Activated naive CD4-positive, alpha-beta T cell treated with anti-CD3 and anti-CD28 coated beads, Interleukin-2, amount 10 ng/mL, durations not matched to agents 7 days and 5 days (primary cell): ENCODE data around the gene NRARP.

Experiments
- CTCF ChIA-PET: fragments of 350-600 bp; sonication (Branson Sonifier 250); formaldehyde crosslinking; loops from one replicate; lab custom pipeline; 2021; ENCODE audit warnings: antibody characterized with exemption; lab: Charles Lee
- DNase-seq: peaks from one replicate; pipeline ENCODE4 v3.0.0-alpha.2; 2020
- H3K27ac Mint-ChIP-seq: one replicate; pipeline ENCODE4 v1.8.0; 2021; ENCODE audit warnings: mild to moderate bottlenecking, moderate library complexity, mixed read lengths
- H3K27me3 Mint-ChIP-seq: one replicate; pipeline ENCODE4 v1.8.0; 2021; ENCODE audit warnings: mild to moderate bottlenecking, mixed read lengths
- H3K36me3 Mint-ChIP-seq: one replicate; pipeline ENCODE4 v1.8.0; 2021; ENCODE audit warnings: mixed read lengths
- H3K4me1 Mint-ChIP-seq: one replicate; pipeline ENCODE4 v1.8.0; 2021; ENCODE audit warnings: mixed read lengths
- H3K4me3 Mint-ChIP-seq: one replicate; pipeline ENCODE4 v1.8.0; 2021; ENCODE audit warnings: mild to moderate bottlenecking, moderate library complexity, mixed read lengths
- H3K9me3 Mint-ChIP-seq: one replicate; pipeline ENCODE4 v1.8.0; 2021; ENCODE audit warnings: mixed read lengths

NRARP gene

GRCh38 chr9:137317718-137318511, 15.8 kb upstream of the NRARP start:
- Mint-ChIP-seq H3K9me3 (no peaks in the 10 kb centered on the region), H3K36me3 (peaks cover 1% of the 10 kb centered on the region), H3K27me3 (peaks cover 36% of the 10 kb centered on the region), H3K27ac (no peak overlapping the region), H3K4me3 (no peak overlapping the region), H3K4me1 (peaks cover 16% of the 10 kb centered on the region)
- CTCF ChIA-PET: no interaction called here
- no peak for DNase-seq

GRCh38 chr9:137317021-137317717, 15.1 kb upstream of the NRARP start:
- Mint-ChIP-seq H3K27ac (no peak overlapping the region), H3K9me3 (no peaks in the 10 kb centered on the region), H3K4me3 (no peak overlapping the region), H3K4me1 (peaks cover 16% of the 10 kb centered on the region), H3K27me3 (peaks cover 36% of the 10 kb centered on the region), H3K36me3 (peaks cover under 1% of the 10 kb centered on the region)
- CTCF ChIA-PET: no interaction called here
- DNase-seq: peak; percentile 19

GRCh38 chr9:137316012-137316981, 14.2 kb upstream of the NRARP start:
- no peaks in the 10 kb centered on the region for H3K36me3 Mint-ChIP-seq
- no peak overlapping the region for H3K4me3 Mint-ChIP-seq
- no peak overlapping the region for H3K27ac Mint-ChIP-seq
- H3K27me3 Mint-ChIP-seq: peaks cover 36% of the 10 kb centered on the region
- peak; percentile 35 for DNase-seq
- H3K4me1 Mint-ChIP-seq: peaks cover 12% of the 10 kb centered on the region
- no peaks in the 10 kb centered on the region for H3K9me3 Mint-ChIP-seq
- CTCF ChIA-PET: no interaction called here

- Mint-ChIP-seq H3K4me1 (peaks cover 9% of the 10 kb centered on the region), H3K4me3 (no peak overlapping the region), H3K36me3 (no peaks in the 10 kb centered on the region), H3K9me3 (no peaks in the 10 kb centered on the region), H3K27me3 (peaks cover 36% of the 10 kb centered on the region), H3K27ac (no peak overlapping the region)
- CTCF ChIA-PET: no interaction called here
- no peak for DNase-seq
Measured at GRCh38 chr9:137315581-137316011, 13.5 kb upstream of the NRARP start.

- CTCF ChIA-PET: no interaction called here
Measured at GRCh38 chr9:137314561-137315560, 12.8 kb upstream of the NRARP start.

GRCh38 chr9:137313956-137314560, 12.0 kb upstream of the NRARP start:
- DNase-seq: no peak
- Mint-ChIP-seq H3K27me3 (peaks cover 36% of the 10 kb centered on the region), H3K36me3 (no peaks in the 10 kb centered on the region), H3K9me3 (no peaks in the 10 kb centered on the region), H3K4me1 (no peaks in the 10 kb centered on the region), H3K4me3 (no peak overlapping the region), H3K27ac (no peak overlapping the region)
- CTCF ChIA-PET: no interaction called here

More at GRCh38 chr9:137314561-137315560, 12.8 kb upstream of the NRARP start:
- Mint-ChIP-seq H3K9me3 (no peaks in the 10 kb centered on the region), H3K4me1 (peaks cover 5% of the 10 kb centered on the region), H3K27me3 (peaks cover 36% of the 10 kb centered on the region), H3K4me3 (no peak overlapping the region), H3K27ac (no peak overlapping the region), H3K36me3 (no peaks in the 10 kb centered on the region)
- peak; percentile 18 for DNase-seq

GRCh38 chr9:137313326-137313936, 11.4 kb upstream of the NRARP start:
- Mint-ChIP-seq H3K4me1 (no peaks in the 10 kb centered on the region), H3K27ac (no peak overlapping the region), H3K9me3 (no peaks in the 10 kb centered on the region), H3K4me3 (no peak overlapping the region), H3K27me3 (peaks cover 43% of the 10 kb centered on the region), H3K36me3 (no peaks in the 10 kb centered on the region)
- CTCF ChIA-PET: no interaction called here
- DNase-seq: no peak

- Mint-ChIP-seq H3K4me1 (no peaks in the 10 kb centered on the region), H3K36me3 (no peaks in the 10 kb centered on the region), H3K27me3 (peaks cover 46% of the 10 kb centered on the region), H3K4me3 (no peak overlapping the region), H3K27ac (no peak overlapping the region), H3K9me3 (no peaks in the 10 kb centered on the region)
- CTCF ChIA-PET: no interaction called here
- no peak for DNase-seq
Measured at GRCh38 chr9:137312852-137313325, 10.8 kb upstream of the NRARP start.

GRCh38 chr9:137311986-137312851, 10.1 kb upstream of the NRARP start:
- peaks cover 45% of the 10 kb centered on the region for H3K27me3 Mint-ChIP-seq
- no peak for DNase-seq
- no peak overlapping the region for H3K27ac Mint-ChIP-seq
- no peaks in the 10 kb centered on the region for H3K36me3 Mint-ChIP-seq
- peaks cover 3% of the 10 kb centered on the region for H3K4me1 Mint-ChIP-seq
- no peak overlapping the region for H3K4me3 Mint-ChIP-seq
- CTCF ChIA-PET: no interaction called here
- no peaks in the 10 kb centered on the region for H3K9me3 Mint-ChIP-seq

GRCh38 chr9:137311171-137311985, 9.3 kb upstream of the NRARP start:
- Mint-ChIP-seq H3K27ac (no peak overlapping the region), H3K4me3 (no peak overlapping the region), H3K9me3 (no peaks in the 10 kb centered on the region), H3K36me3 (no peaks in the 10 kb centered on the region), H3K4me1 (peaks cover 6% of the 10 kb centered on the region), H3K27me3 (peaks cover 45% of the 10 kb centered on the region)
- peak; percentile 40 for DNase-seq
- CTCF ChIA-PET: no interaction called here
